Transverse colon (tissue), 4 donors: ENCODE data around the gene PLA2G15.

Source experiments
- EP300 ChIP-seq: sonication (generic); formaldehyde crosslinking; IDR thresholded peaks from one replicate; pipeline ENCODE4 v1.6.1; 2017; ENCODE audit warnings: antibody characterized with exemption, low read depth
- POLR2A ChIP-seq: fragments of 450-650 bp; IDR thresholded peaks from one replicate; pipeline ENCODE4 v1.6.1; 2016; ENCODE audit warnings: antibody characterized with exemption, mild to moderate bottlenecking, moderate library complexity
- POLR2AphosphoS5 ChIP-seq, 3 donors: sonication (generic); formaldehyde crosslinking; IDR thresholded peaks; one replicate each; pipeline ENCODE4 v1.6.1; 2016; ENCODE audit warnings: antibody characterized with exemption in 3 of 3
- TF ChIP-seq, protein P1 (sequence below), 5 experiments: fragments of 200-600 bp in 3 of 5; fragments of 450-650 bp in 2 of 5; sonication (generic) in 3 of 5; IDR thresholded peaks; 1 replicate in 2 of 5; 2 replicates in 3 of 5; pipeline ENCODE4 v1.5.1; 2016 to 2017; ENCODE audit warnings: antibody characterized with exemption in 5 of 5, inconsistent platforms in 3 of 5, mild to moderate bottlenecking in 2 of 5, moderate library complexity in 1 of 5

DNA sequence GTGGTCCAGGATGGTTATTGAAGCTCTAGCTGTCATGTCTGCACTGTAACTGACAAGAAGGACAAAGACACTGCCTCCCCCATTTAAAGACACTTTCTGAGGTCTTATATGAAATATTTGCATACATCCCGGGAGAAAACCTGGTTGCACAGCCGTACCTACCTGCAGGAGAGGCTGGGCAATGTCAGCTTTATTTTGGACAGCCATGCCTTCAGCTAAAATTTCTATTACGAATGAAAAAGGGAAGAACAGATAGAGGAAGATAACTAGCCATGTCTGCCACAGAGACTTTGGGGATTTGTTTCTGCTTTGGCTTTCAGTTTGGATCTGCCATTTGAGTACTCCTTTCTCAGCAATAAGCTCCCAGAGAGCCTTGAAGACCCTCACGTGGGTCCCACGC, 38.2 kb downstream of the PLA2G15 start:
- TF ChIP-seq, protein P1, sequence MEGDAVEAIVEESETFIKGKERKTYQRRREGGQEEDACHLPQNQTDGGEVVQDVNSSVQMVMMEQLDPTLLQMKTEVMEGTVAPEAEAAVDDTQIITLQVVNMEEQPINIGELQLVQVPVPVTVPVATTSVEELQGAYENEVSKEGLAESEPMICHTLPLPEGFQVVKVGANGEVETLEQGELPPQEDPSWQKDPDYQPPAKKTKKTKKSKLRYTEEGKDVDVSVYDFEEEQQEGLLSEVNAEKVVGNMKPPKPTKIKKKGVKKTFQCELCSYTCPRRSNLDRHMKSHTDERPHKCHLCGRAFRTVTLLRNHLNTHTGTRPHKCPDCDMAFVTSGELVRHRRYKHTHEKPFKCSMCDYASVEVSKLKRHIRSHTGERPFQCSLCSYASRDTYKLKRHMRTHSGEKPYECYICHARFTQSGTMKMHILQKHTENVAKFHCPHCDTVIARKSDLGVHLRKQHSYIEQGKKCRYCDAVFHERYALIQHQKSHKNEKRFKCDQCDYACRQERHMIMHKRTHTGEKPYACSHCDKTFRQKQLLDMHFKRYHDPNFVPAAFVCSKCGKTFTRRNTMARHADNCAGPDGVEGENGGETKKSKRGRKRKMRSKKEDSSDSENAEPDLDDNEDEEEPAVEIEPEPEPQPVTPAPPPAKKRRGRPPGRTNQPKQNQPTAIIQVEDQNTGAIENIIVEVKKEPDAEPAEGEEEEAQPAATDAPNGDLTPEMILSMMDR (IDR thresholded peaks at IDR 0.05), result no peak
- TF ChIP-seq EP300 (no peak), POLR2AphosphoS5 (IDR thresholded peaks at IDR 0.05) (no peak), POLR2A (no peak)
